Stimulated activated naive CD8-positive, alpha-beta T cell treated with anti-CD3 and anti-CD28 coated beads, Interleukin-15, amount 100 ng/mL, for 72 hours (primary cell): ENCODE measurements around the gene DDX24.
A peak's percentile ranks its signal among the peaks of the same experiment; 100 is the strongest.

Source experiments
- ATAC-seq: fragments of 150-1000 bp; cut with Tn5 transposase; 2 replicates; pipeline ENCODE4 v1.10.0; 2021; ENCODE audit warnings: mild to moderate bottlenecking, moderate library complexity
- DNase-seq, 2 donors: peaks; one replicate each; pipeline ENCODE4 v3.0.0; 2021 to 2022
- H3K27ac Mint-ChIP-seq, 2 donors: one replicate each; pipeline ENCODE4 v1.8.0; 2022; ENCODE audit warnings: mild to moderate bottlenecking in 2 of 2, mixed read lengths in 2 of 2, moderate library complexity in 2 of 2
- H3K27me3 Mint-ChIP-seq: one replicate; pipeline ENCODE4 v1.8.0; 2022; ENCODE audit warnings: mixed read lengths
- H3K4me1 Mint-ChIP-seq: one replicate; pipeline ENCODE4 v1.8.0; 2022; ENCODE audit warnings: mild to moderate bottlenecking, mixed read lengths
- H3K4me3 Mint-ChIP-seq, 2 donors: one replicate each; pipeline ENCODE4 v1.8.0; 2022; ENCODE audit warnings: mild to moderate bottlenecking in 2 of 2, mixed read lengths in 2 of 2, moderate library complexity in 1 of 2
- H3K9me3 Mint-ChIP-seq, 2 donors: one replicate each; pipeline ENCODE4 v1.8.0; 2022; ENCODE audit warnings: mixed read lengths in 2 of 2

Gene DDX24

DNA sequence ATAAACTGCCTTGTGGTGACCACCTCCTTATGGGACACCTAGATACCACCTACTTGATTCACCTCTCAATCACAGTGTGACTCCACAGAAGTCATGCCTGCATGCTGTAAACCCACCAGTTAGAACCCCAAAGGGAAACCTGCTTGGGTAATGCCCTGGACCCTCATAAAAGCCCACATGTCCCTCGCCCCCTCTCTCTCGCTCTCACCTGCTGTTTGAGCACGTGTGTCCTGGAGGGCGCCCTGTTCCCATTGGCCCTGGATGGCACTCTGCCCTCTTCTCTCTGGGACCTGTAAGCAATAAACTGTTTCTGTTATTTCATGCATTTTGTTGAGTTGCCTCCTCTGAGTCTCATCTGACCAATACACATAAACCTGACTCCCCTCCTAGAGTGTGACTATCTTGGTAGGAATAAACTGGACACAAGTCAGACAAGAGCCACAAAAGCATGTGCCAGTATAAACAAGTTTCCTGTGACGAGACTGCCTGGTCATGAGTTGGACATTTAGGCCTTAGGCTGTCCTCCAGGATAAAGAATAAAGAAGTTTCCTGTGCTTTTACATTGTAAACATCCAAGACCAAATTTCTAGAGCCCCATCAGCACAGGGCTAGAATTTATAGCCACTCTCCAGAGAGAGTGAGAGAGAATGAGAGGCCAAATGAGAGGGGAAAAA lies 39.8 kb upstream of the DDX24 start:
- no peak for ATAC-seq
- H3K4me1 Mint-ChIP-seq: peaks cover 7% of the 10 kb centered on the region
- H3K9me3 Mint-ChIP-seq: peaks cover 6 to 19% of the 10 kb centered on the region in 2 donors
- peaks cover 32% of the 10 kb centered on the region for H3K27me3 Mint-ChIP-seq
- no peak for DNase-seq
- no peak overlapping the region for H3K27ac Mint-ChIP-seq
- H3K4me3 Mint-ChIP-seq: no peak overlapping the region

DNA sequence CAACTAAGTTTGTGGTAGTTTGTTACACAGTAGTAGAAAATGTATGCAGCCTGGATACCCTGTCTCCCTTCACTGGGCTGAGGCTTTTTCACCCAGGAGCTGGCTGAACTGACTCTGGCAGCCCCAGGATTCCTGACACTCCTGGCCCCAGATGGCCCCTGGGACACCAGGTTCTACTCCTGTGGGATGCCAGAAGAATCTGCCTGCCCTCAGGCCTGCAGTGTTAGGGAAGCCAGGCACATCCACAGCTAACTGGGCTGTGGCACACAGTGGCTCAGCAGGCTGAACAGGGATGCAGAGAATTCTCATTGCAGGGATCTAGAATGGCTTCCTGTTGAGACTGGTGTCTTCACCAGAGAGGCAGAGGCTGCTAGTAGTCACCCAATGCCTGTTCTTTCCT lies 38.1 kb upstream of the DDX24 start:
- ATAC-seq (no peak), DNase-seq (no peak)
- peaks cover 7% of the 10 kb centered on the region for H3K4me1 Mint-ChIP-seq
- no peak overlapping the region for H3K4me3 Mint-ChIP-seq
- no peak overlapping the region for H3K27ac Mint-ChIP-seq
- peaks cover 49% of the 10 kb centered on the region for H3K27me3 Mint-ChIP-seq
- peaks cover 6 to 19% of the 10 kb centered on the region in 2 donors for H3K9me3 Mint-ChIP-seq

DNA sequence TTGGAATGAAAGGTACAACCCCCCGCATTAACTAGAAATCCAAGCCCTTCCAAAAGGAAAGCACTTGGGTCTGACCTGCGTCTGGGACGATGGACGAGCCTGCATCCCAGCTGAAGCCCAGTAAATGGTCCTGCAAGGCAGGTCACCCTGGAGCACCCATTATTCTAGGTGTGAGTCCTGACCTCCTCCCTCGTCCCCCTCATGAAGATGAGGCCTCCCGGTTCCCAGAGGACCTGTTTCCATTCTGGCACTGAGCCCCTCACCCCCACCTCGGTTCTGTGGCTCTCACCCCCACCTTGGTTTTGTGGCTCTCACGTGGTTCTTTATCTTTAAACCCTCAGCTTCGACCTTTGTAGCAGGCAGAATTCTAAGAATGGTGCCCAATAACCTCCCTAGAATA lies 36.9 kb upstream of the DDX24 start:
- Mint-ChIP-seq H3K4me3 (no peak overlapping the region), H3K9me3 (peaks cover 6 to 19% of the 10 kb centered on the region in 2 donors), H3K27me3 (peaks cover 51% of the 10 kb centered on the region), H3K4me1 (peaks cover 7% of the 10 kb centered on the region), H3K27ac (no peak overlapping the region)
- ATAC-seq (no peak), DNase-seq (no peak)

DNA sequence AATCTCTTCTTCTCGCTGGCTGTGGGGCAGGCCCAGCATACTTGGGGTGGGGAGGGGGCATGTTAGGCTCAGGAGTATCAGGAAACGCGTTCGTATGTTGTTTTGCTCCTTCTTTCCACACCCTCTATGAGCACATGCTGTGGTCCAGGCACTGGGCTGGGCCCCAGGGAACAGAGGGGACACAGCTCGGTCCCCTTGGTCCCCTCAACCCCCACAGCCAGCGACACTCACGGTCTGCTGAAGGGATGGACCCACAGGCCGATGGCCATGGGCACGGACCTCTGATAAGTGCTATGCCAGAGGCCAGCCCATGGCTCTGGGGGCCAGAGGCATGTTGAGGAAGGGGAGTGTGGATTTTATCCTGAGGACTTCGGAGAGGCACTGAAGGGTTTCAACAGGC lies 35.7 kb upstream of the DDX24 start:
- DNase-seq: no peak
- ATAC-seq: no peak
- no peak overlapping the region for H3K27ac Mint-ChIP-seq
- H3K9me3 Mint-ChIP-seq: peaks cover 6 to 19% of the 10 kb centered on the region in 2 donors
- no peak overlapping the region for H3K4me3 Mint-ChIP-seq
- H3K27me3 Mint-ChIP-seq: peaks cover 51% of the 10 kb centered on the region
- peaks cover 7% of the 10 kb centered on the region for H3K4me1 Mint-ChIP-seq

DNA sequence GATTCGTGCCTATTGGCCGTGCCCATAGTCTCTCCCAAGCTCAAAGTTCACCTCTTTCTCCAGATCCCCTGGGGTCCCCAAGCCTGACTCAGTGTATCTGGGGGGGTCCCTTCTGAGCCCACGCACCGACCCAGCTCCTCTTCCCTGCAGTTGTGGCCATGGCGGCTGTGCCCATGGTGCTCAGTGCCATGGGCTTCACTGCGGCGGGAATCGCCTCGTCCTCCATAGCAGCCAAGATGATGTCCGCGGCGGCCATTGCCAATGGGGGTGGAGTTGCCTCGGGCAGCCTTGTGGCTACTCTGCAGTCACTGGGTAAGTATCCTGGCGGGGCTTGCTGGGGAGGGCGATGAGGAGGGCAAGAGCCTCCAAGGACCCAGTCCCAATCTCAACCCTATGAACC lies 34.6 kb upstream of the DDX24 start:
- H3K4me1 Mint-ChIP-seq: peaks cover 7% of the 10 kb centered on the region
- DNase-seq (no peak), ATAC-seq (no peak)
- H3K9me3 Mint-ChIP-seq: peaks cover 1 to 14% of the 10 kb centered on the region in 2 donors
- no peak overlapping the region for H3K4me3 Mint-ChIP-seq
- H3K27me3 Mint-ChIP-seq: peaks cover 45% of the 10 kb centered on the region
- H3K27ac Mint-ChIP-seq: peak overlapping the region in 1 of 2 donors; percentile 52

DNA sequence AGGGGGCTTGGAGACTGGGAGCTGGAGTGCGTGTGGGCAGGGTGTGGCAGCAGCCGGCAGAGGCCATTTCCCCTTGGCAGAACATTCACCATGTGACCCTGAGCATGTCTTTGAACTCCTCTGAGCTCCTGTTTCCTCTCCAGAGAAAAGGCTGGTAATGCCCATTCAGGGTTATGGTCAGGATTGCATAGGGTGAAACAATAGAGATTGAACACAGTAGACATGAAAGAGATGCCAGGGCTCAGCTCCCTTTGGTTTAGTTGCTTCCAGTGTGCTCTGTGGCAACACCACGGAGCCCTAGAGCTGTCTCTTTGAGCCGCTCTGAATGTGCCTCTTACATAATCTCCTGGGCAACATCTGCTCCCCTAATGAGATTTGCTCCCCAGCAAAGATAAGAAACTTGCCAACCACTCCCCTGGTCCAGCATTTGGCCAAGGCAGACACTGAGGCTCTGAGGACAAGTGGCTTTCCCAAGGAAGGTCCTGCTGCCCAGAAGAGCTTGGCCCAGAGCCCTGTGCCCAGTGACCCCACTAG lies 34.1 kb upstream of the DDX24 start:
- peaks cover 7% of the 10 kb centered on the region for H3K4me1 Mint-ChIP-seq
- H3K9me3 Mint-ChIP-seq: peaks cover 0 to 9% of the 10 kb centered on the region in 2 donors
- DNase-seq: no peak
- H3K27ac Mint-ChIP-seq: no peak overlapping the region
- peaks cover 44% of the 10 kb centered on the region for H3K27me3 Mint-ChIP-seq
- no peak overlapping the region for H3K4me3 Mint-ChIP-seq
- no peak for ATAC-seq

GRCh38 chr14:94114589-94115057 lies 33.6 kb upstream of the DDX24 start:
- H3K4me1 Mint-ChIP-seq: peaks cover 7% of the 10 kb centered on the region
- peaks cover 0 to 4% of the 10 kb centered on the region in 2 donors for H3K9me3 Mint-ChIP-seq
- H3K4me3 Mint-ChIP-seq: no peak overlapping the region
- peaks cover 44% of the 10 kb centered on the region for H3K27me3 Mint-ChIP-seq
- ATAC-seq (no peak), DNase-seq (no peak)
- H3K27ac Mint-ChIP-seq: no peak overlapping the region

- Mint-ChIP-seq H3K4me3 (no peak overlapping the region), H3K4me1 (peaks cover 7% of the 10 kb centered on the region), H3K27ac (no peak overlapping the region), H3K27me3 (peaks cover 44% of the 10 kb centered on the region), H3K9me3 (no peaks in the 10 kb centered on the region)
- no peak for DNase-seq
- no peak for ATAC-seq
Observed at GRCh38 chr14:94113908-94114588, 33.0 kb upstream of the DDX24 start.

GRCh38 chr14:94113490-94113889 lies 32.5 kb upstream of the DDX24 start:
- DNase-seq: no peak
- no peaks in the 10 kb centered on the region for H3K9me3 Mint-ChIP-seq
- peaks cover 7% of the 10 kb centered on the region for H3K4me1 Mint-ChIP-seq
- H3K4me3 Mint-ChIP-seq: no peak overlapping the region
- no peak overlapping the region for H3K27ac Mint-ChIP-seq
- peaks cover 44% of the 10 kb centered on the region for H3K27me3 Mint-ChIP-seq
- ATAC-seq: no peak

DNA sequence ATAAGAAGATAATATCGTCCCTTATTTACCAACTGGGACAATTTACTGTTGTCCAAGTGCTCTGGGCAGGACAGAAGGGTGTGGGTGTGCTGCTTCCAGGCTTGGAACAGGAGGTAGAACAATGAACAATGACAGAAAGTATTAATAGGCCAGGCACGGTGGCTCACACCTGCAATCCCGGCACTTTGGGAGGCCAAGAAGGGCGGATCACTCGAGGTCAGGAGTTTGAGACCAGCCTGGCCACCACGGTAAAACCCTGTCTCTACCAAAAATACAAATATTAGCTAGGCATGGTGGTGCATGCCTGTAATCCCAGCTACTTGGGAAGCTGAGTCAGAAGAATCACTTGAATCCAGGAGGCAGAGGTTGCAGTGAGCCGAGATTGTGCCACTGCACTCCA lies 32.1 kb upstream of the DDX24 start:
- H3K27ac Mint-ChIP-seq: no peak overlapping the region
- H3K4me3 Mint-ChIP-seq: no peak overlapping the region
- H3K27me3 Mint-ChIP-seq: peaks cover 41% of the 10 kb centered on the region
- ATAC-seq: no peak
- no peak for DNase-seq
- peaks cover 4% of the 10 kb centered on the region for H3K4me1 Mint-ChIP-seq
- H3K9me3 Mint-ChIP-seq: no peaks in the 10 kb centered on the region

DNA sequence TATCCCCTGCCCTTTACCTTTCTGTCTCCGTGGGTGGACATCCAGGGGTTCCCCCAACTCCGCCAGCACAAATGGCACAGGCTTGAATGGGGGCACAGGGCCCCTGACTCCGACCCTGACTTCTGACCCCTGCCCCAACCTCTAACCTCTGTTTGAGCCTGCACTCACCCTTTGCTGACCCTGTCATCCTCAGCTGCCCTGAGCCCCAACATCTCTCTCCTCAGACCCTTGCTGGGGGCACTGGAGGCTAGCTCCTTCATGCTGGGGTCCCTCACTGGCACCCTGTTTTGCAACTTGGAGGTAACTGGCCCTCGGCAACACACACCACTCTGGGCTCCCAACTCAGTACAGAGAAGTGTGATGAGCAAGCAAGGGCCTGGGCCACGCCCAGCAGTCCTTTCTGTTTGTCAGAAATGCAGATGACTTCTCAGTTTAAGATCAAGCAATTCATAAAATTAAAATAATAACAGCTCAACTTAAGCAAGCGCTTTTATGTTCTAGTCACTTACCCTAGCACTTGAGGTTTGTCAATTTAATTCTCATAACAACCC lies 31.6 kb upstream of the DDX24 start:
- H3K4me3 Mint-ChIP-seq: no peak overlapping the region
- H3K27ac Mint-ChIP-seq: no peak overlapping the region
- H3K9me3 Mint-ChIP-seq: no peaks in the 10 kb centered on the region

DNA sequence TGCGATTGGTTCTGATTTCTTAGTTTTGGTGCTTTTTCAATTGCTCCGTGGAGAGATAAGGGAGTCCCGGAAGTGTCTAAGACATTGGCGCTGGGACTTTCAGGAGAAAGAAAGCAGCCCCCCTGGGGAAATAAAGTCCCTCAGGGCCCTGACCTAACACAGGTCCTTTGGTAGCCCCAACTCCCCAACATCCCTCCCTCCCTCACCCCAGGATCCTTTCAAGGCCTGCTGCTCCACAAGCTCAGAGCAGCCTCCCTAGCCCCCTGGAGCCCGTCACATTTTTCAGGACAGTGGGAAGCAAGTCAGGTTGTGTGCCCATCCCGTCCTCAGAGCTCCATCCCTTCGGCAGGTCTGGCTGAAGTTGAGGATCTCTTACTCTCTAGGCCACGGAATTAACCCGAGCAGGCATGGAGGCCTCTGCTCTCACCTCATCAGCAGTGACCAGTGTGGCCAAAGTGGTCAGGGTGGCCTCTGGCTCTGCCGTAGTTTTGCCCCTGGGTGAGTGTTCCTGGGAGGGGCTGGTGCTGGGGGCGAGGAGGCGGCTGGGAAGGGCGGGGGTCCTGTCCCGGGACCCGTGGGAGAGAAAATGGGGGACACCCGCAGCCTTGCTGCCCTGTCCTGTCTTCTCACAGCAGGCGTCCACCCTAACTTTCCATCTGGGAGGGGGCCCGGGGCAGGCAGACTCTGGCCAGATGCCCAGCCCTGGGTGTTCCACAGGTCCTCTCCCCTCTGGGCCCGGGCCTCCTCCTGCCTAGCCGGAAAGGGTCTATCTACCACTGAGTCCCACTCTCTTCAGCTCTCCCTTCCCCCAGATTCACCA lies 30.5 kb upstream of the DDX24 start:
- Mint-ChIP-seq H3K4me1 (no peaks in the 10 kb centered on the region), H3K4me3 (no peak overlapping the region), H3K27me3 (peaks cover 25% of the 10 kb centered on the region), H3K9me3 (no peaks in the 10 kb centered on the region), H3K27ac (no peak overlapping the region)
- DNase-seq (no peak), ATAC-seq (no peak)

More for the DNA sequence above, 31.6 kb upstream of the DDX24 start:
- DNase-seq (no peak), ATAC-seq (no peak)
- peaks cover 36% of the 10 kb centered on the region for H3K27me3 Mint-ChIP-seq
- no peaks in the 10 kb centered on the region for H3K4me1 Mint-ChIP-seq

- Mint-ChIP-seq H3K4me3 (no peak within 1 kb of the TSS), H3K27ac (peak within 1 kb of the TSS; percentile 64 to 95), H3K9me3 (no peaks in the 10 kb centered on the region), H3K27me3 (peaks cover 17% of the 10 kb centered on the region), H3K4me1 (no peaks in the 10 kb centered on the region)
- DNase-seq (no peak), ATAC-seq (no peak)
Observed at GRCh38 chr14:94110552-94111181, 29.7 kb upstream of the DDX24 start, which contains the start of gene IFI27. Gene IFI27, plus strand, starts transcription at chr14:94110736.

- DNase-seq: peak in 1 of 2 donors; percentile 2
- Mint-ChIP-seq H3K4me1 (no peaks in the 10 kb centered on the region), H3K4me3 (no peak overlapping the region), H3K27ac (peak overlapping the region in 1 of 2 donors; percentile 95), H3K27me3 (peaks cover 9% of the 10 kb centered on the region), H3K9me3 (no peaks in the 10 kb centered on the region)
- no peak for ATAC-seq
Observed at GRCh38 chr14:94109915-94110250, 28.9 kb upstream of the DDX24 start.

DNA sequence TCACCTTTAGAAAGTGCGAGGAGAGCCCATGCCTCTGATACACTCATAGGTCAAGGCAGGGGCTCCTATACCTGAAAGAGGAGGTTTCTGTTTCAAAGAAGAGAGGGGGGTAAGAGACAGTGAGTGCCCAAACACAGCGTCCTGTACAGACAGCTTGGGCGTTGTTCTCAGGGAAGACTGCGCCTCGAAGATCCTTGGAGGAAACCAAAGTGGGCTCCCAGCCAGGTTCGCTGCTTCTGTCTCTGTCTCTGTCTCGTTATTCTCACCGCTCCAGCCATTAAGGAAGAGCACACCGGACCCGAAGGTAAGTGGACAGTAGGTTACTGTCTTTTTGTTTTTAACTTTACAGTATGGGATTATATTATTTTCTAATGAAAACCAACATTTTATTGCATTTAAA lies 23.7 kb upstream of the DDX24 start:
- no peak overlapping the region for H3K27ac Mint-ChIP-seq
- no peaks in the 10 kb centered on the region for H3K27me3 Mint-ChIP-seq
- H3K4me1 Mint-ChIP-seq: no peaks in the 10 kb centered on the region
- no peak overlapping the region for H3K4me3 Mint-ChIP-seq
- DNase-seq: no peak
- H3K9me3 Mint-ChIP-seq: no peaks in the 10 kb centered on the region
- ATAC-seq: no peak
